Smooth muscle cell (in vitro differentiated cells): ENCODE data around the gene TIGIT. TPM values are rescaled to one million over a fixed set of nuclear protein-coding genes. Genes with fewer than 3 reads are reported as not detected.
"Not testable (repeated sequence)": the region's sequence is repeated elsewhere in the genome, so short reads cannot be mapped to it uniquely, and the experiment has no call there.

ENCODE experiments used
- DNase-seq: peaks from one replicate; lab custom pipeline; 2025; ENCODE audit not compliant: unreplicated experiment; lab: John Stamatoyannopoulos, UW
- H2AFZ ChIP-seq: fragments of 200-600 bp; sonication (generic); 2 replicates; pipeline ENCODE4 v1.6.0; 2016; ENCODE audit warnings: antibody characterized with exemption, low read depth, mild to moderate bottlenecking
- H3F3A ChIP-seq: fragments of 200-600 bp; sonication (generic); 2 replicates; pipeline ENCODE4 v1.6.0; 2017; ENCODE audit warnings: antibody characterized with exemption, low read depth
- H3K27ac ChIP-seq: fragments of 200-600 bp; sonication (generic); 2 replicates; pipeline ENCODE4 v1.5.1; 2016; ENCODE audit warnings: low read depth, mild to moderate bottlenecking
- H3K27me3 ChIP-seq: fragments of 200-600 bp; sonication (generic); 2 replicates; pipeline ENCODE4 v1.6.1; 2016; ENCODE audit warnings: low read depth, mild to moderate bottlenecking
- H3K36me3 ChIP-seq: fragments of 200-600 bp; sonication (generic); 2 replicates; pipeline ENCODE4 v1.5.1; 2016; ENCODE audit warnings: low read depth
- H3K4me1 ChIP-seq: fragments of 200-600 bp; sonication (generic); 2 replicates; pipeline ENCODE4 v1.5.1; 2016; ENCODE audit warnings: low read depth
- H3K4me2 ChIP-seq: fragments of 200-600 bp; sonication (generic); 2 replicates; pipeline ENCODE4 v1.6.0; 2016; ENCODE audit warnings: mild to moderate bottlenecking
- H3K4me3 ChIP-seq: fragments of 200-600 bp; sonication (generic); 2 replicates; pipeline ENCODE4 v1.5.1; 2016; ENCODE audit warnings: mild to moderate bottlenecking
- H3K79me2 ChIP-seq: fragments of 200-600 bp; sonication (generic); 2 replicates; pipeline ENCODE4 v1.6.0; 2016; ENCODE audit warnings: low read depth, mild to moderate bottlenecking
- H3K9ac ChIP-seq: fragments of 200-600 bp; sonication (generic); 2 replicates; pipeline ENCODE4 v1.6.0; 2016; ENCODE audit warnings: low read depth
- H3K9me3 ChIP-seq: fragments of 200-600 bp; sonication (generic); replicated peaks from 2 replicates; pipeline ENCODE4 v1.5.1; 2016; ENCODE audit warnings: low read depth
- H4K20me1 ChIP-seq: fragments of 200-600 bp; sonication (generic); 2 replicates; pipeline ENCODE4 v1.6.0; 2016; ENCODE audit warnings: low read depth
- CTCF ChIP-seq: fragments of 200-600 bp; sonication (generic); IDR thresholded peaks from 2 replicates; pipeline ENCODE4 v1.5.1; 2017; ENCODE audit warnings: borderline replicate concordance, mild to moderate bottlenecking, antibody characterized with exemption; ENCODE audit not compliant: insufficient read depth, poor library complexity, severe bottlenecking
- WGBS: methylation state at CpG from one replicate; pipeline ENCODE4 v1.1.7; 2016; ENCODE audit warnings: low lambda C conversion rate; 5-methylcytosine and 5-hydroxymethylcytosine counted together
- polyA plus RNA-seq: library from polyadenylated mRNA; unstranded; fragments of >200 nt; fragmentation: Nextera tagmentation; extraction: Ambion mirVana; gene quantifications from 2 replicates; pipeline ENCODE4 v1.2.1, GENCODE V29; 2016
- total RNA-seq: library from RNA; depleted of rRNA; stranded (reverse); fragments of >200 nt; gene quantifications from 2 replicates; pipeline ENCODE4 v1.2.3, GENCODE V29; 2014

TIGIT gene
- total and polyA plus RNA-seq, 2 experiments from 2014 or later: not detected

GRCh38 chr3:114260152-114260551, 33.7 kb upstream of the TIGIT start:
- Histone ChIP-seq H2AFZ (no peak overlapping the region), H3K4me3 (no peak overlapping the region), H3K27ac (no peak overlapping the region), H3K36me3 (no peaks in the 10 kb centered on the region), H3K9ac (no peak overlapping the region), H3K79me2 (no peaks in the 10 kb centered on the region), H4K20me1 (no peaks in the 10 kb centered on the region), H3K4me1 (no peaks in the 10 kb centered on the region), H3K9me3 (no peaks in the 10 kb centered on the region), H3F3A (no peaks in the 10 kb centered on the region), H3K27me3 (no peaks in the 10 kb centered on the region), H3K4me2 (no peak overlapping the region)
- TF ChIP-seq CTCF: no peak
- no peak for DNase-seq

GRCh38 chr3:114270019-114270418, 23.8 kb upstream of the TIGIT start:
- H3K36me3 ChIP-seq: no peaks in the 10 kb centered on the region
- no peaks in the 10 kb centered on the region for H3K9me3 ChIP-seq
- no peak overlapping the region for H3K27ac ChIP-seq
- no peak overlapping the region for H2AFZ ChIP-seq
- DNase-seq: no peak
- 82% methylated on average over 2 of the region's 2 CpGs for WGBS
- H4K20me1 ChIP-seq: no peaks in the 10 kb centered on the region
- H3K27me3 ChIP-seq: no peaks in the 10 kb centered on the region
- H3K9ac ChIP-seq: no peak overlapping the region
- H3K4me2 ChIP-seq: no peak overlapping the region
- H3K79me2 ChIP-seq: no peaks in the 10 kb centered on the region
- TF ChIP-seq CTCF: no peak
- H3F3A ChIP-seq: no peaks in the 10 kb centered on the region
- no peaks in the 10 kb centered on the region for H3K4me1 ChIP-seq
- H3K4me3 ChIP-seq: no peak overlapping the region

GRCh38 chr3:114272271-114272670, 21.6 kb upstream of the TIGIT start:
- Histone ChIP-seq H4K20me1 (no peaks in the 10 kb centered on the region), H3K9ac (no peak overlapping the region), H3K36me3 (no peaks in the 10 kb centered on the region), H3K9me3 (no peaks in the 10 kb centered on the region), H3K4me1 (no peaks in the 10 kb centered on the region), H3K79me2 (no peaks in the 10 kb centered on the region), H2AFZ (no peak overlapping the region), H3F3A (no peaks in the 10 kb centered on the region), H3K4me3 (no peak overlapping the region), H3K27me3 (no peaks in the 10 kb centered on the region), H3K27ac (no peak overlapping the region), H3K4me2 (no peak overlapping the region)
- TF ChIP-seq CTCF: no peak
- no peak for DNase-seq
- WGBS: 83% methylated on average over 1 of the region's 1 CpG

GRCh38 chr3:114274929-114275328, 18.9 kb upstream of the TIGIT start:
- H4K20me1 ChIP-seq: no peaks in the 10 kb centered on the region
- no peaks in the 10 kb centered on the region for H3K36me3 ChIP-seq
- no peak for TF ChIP-seq CTCF
- no peaks in the 10 kb centered on the region for H3K27me3 ChIP-seq
- H2AFZ ChIP-seq: no peak overlapping the region
- H3K9ac ChIP-seq: no peak overlapping the region
- no peak for DNase-seq
- H3F3A ChIP-seq: no peaks in the 10 kb centered on the region
- WGBS: 69% methylated on average over 1 of the region's 1 CpG
- H3K4me3 ChIP-seq: no peak overlapping the region
- no peaks in the 10 kb centered on the region for H3K4me1 ChIP-seq
- no peaks in the 10 kb centered on the region for H3K79me2 ChIP-seq
- H3K27ac ChIP-seq: no peak overlapping the region
- H3K9me3 ChIP-seq: no peaks in the 10 kb centered on the region
- no peak overlapping the region for H3K4me2 ChIP-seq

GRCh38 chr3:114276856-114277255, 17.0 kb upstream of the TIGIT start:
- 95% methylated on average over 21 of the region's 26 CpGs for WGBS
- H3K36me3 ChIP-seq: not testable (repeated sequence)

More at GRCh38 chr3:114276856-114277255, 17.0 kb upstream of the TIGIT start:
- not testable (repeated sequence) for H3K4me1 ChIP-seq, H3F3A ChIP-seq, H2AFZ ChIP-seq, H3K4me3 ChIP-seq, DNase-seq, H3K9ac ChIP-seq, H3K27me3 ChIP-seq, H3K4me2 ChIP-seq, H3K27ac ChIP-seq, H4K20me1 ChIP-seq, H3K9me3 ChIP-seq, H3K79me2 ChIP-seq
